CD4-positive, alpha-beta T cell (primary cell): Measurements from ENCODE around the gene CINP. TPM values are rescaled to one million over a fixed set of nuclear protein-coding genes. Genes with fewer than 3 reads are reported as not detected.
"Not testable (repeated sequence)": the region's sequence is repeated elsewhere in the genome, so short reads cannot be mapped to it uniquely, and the experiment has no call there.

Experiments
- ATAC-seq: fragments of 200-7000 bp; cut with Tn5 transposase; one replicate; pipeline ENCODE4 v1.10.0; 2022; ENCODE audit warnings: mild to moderate bottlenecking; ENCODE audit not compliant: poor library complexity
- CTCF ChIA-PET: fragments of 350-600 bp; sonication (Branson Sonifier 250); formaldehyde crosslinking; loops from one replicate; lab custom pipeline; 2021; ENCODE audit warnings: antibody characterized with exemption, inconsistent platforms; lab: Charles Lee
- POLR2A ChIA-PET: fragments of 350-600 bp; sonication (Branson Sonifier 250); formaldehyde crosslinking; loops from one replicate; lab custom pipeline; 2021; ENCODE audit warnings: antibody characterized with exemption, inconsistent platforms; lab: Charles Lee
- DNase-seq, 14 experiments: peaks; one replicate each; pipeline ENCODE4 v3.0.0-alpha.2; 2013 to 2020; ENCODE audit warnings: mixed read lengths in 2 of 14
- H3K27ac ChIP-seq, 2 donors: one replicate each; pipeline versions ENCODE4 v1.5.1 to v1.7.0; 2013; ENCODE audit warnings: low read length in 2 of 2, low read depth in 1 of 2, mild to moderate bottlenecking in 1 of 2
- H3K27me3 ChIP-seq, 2 experiments: 1 replicate in 1 of 2; 2 replicates in 1 of 2; pipeline versions ENCODE4 v1.6.1 to v1.7.0; 2013; ENCODE audit warnings: low read length in 2 of 2, control low read depth in 1 of 2, mild to moderate bottlenecking in 1 of 2, moderate library complexity in 1 of 2; ENCODE audit not compliant: insufficient read depth in 2 of 2, control insufficient read depth in 1 of 2
- H3K36me3 ChIP-seq: one replicate; pipeline ENCODE4 v1.6.1; 2013; ENCODE audit warnings: low read length, control low read depth; ENCODE audit not compliant: insufficient read depth
- H3K4me1 ChIP-seq: one replicate; pipeline ENCODE4 v1.6.1; 2013; ENCODE audit warnings: low read length, control low read depth; ENCODE audit not compliant: insufficient read depth
- H3K4me3 ChIP-seq: one replicate; pipeline ENCODE4 v1.5.1; 2013; ENCODE audit warnings: mild to moderate bottlenecking, low read length, moderate library complexity
- H3K9me3 ChIP-seq, 2 experiments: 1 replicate in 1 of 2; 2 replicates in 1 of 2; pipeline versions ENCODE4 v1.6.1 to v1.7.0; 2013; ENCODE audit warnings: low read length in 2 of 2, mild to moderate bottlenecking in 2 of 2, control low read depth in 1 of 2, moderate library complexity in 1 of 2; ENCODE audit not compliant: control insufficient read depth in 1 of 2, insufficient read depth in 1 of 2
- H3K27ac Mint-ChIP-seq: one replicate; pipeline ENCODE4 v1.8.0; 2020; ENCODE audit warnings: mixed read lengths
- H3K27me3 Mint-ChIP-seq: one replicate; pipeline ENCODE4 v1.8.0; 2021; ENCODE audit warnings: mixed read lengths
- H3K36me3 Mint-ChIP-seq: one replicate; pipeline ENCODE4 v1.8.0; 2021; ENCODE audit warnings: low read depth, mixed read lengths
- H3K4me1 Mint-ChIP-seq: one replicate; pipeline ENCODE4 v1.8.0; 2021; ENCODE audit warnings: low read depth, mixed read lengths
- H3K4me3 Mint-ChIP-seq: one replicate; pipeline ENCODE4 v1.8.0; 2020; ENCODE audit warnings: mild to moderate bottlenecking, mixed read lengths
- H3K9me3 Mint-ChIP-seq: one replicate; pipeline ENCODE4 v1.8.0; 2020; ENCODE audit warnings: mixed read lengths
- intact Hi-C, 2 experiments: fragments of 100-400 bp; cut with DNase I in 1 of 2; cut with micrococcal nuclease in 1 of 2; formaldehyde crosslinking; loops; one replicate each; pipeline versions ENCODE4 v1.15.1 to v1.9.0; 2023 to 2025; cut with DNase I, micrococcal nuclease
- total RNA-seq, 174 experiments: library from RNA in 2 of 174; stranded (reverse) in 2 of 174; gene quantifications; one replicate each; pipeline ENCODE4 v1.2.3 and lab custom pipeline; 2021 to 2026
- TF ChIP-seq, protein P1 (sequence below): fragments of 200-600 bp; IDR thresholded peaks from one replicate; pipeline ENCODE4 v1.8.0; 2022; ENCODE audit warnings: antibody characterized with exemption, mild to moderate bottlenecking

The CINP gene
- total RNA-seq, 2 experiments from 2014 or later: 12.6 to 14.5 TPM

GRCh38 chr14:102356280-102356679 is 6.4 kb downstream of the CINP start:
- peaks cover 11% of the 10 kb centered on the region for H3K4me1 Mint-ChIP-seq

DNA sequence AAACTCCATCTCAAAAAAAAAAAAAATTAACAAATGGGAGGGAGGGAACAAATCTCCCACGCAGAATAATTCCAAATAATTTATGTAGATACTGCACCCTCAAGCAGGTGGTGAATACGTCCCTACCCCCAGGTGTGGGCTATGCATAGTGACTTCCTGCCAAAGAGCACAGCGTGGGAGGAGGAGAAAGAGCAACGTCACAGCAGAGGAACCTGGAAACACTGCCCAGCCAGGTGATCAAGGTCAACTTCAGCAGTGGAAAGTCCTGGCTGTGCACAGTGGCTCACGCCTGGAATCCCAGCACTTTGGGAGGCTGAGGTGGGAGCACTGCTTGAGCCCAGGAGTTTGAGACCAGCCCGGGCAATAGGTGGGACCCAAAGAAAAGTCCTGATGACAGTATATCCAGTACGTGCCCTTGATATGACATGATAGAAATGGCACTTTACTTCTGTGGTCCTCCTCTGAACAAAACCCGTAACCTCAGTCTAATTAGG is 9.5 kb downstream of the CINP start:
- no peak for DNase-seq
- POLR2A ChIA-PET: no interaction called here
- H3K27ac Mint-ChIP-seq: no peak overlapping the region

More at GRCh38 chr14:102356280-102356679, 6.4 kb downstream of the CINP start:
- ChIA-PET CTCF (no interaction called here), POLR2A (interaction anchor here (0.6 kb wide), 1 partner anchor 14 kb away, joined by 4 read pairs; no protein-coding TSS in a partner anchor)
- Histone ChIP-seq H3K4me3 (no peak overlapping the region), H3K9me3 (no peaks in the 10 kb centered on the region), H3K27ac (no peak overlapping the region), H3K36me3 (peaks cover 72% of the 10 kb centered on the region), H3K27me3 (no peaks in the 10 kb centered on the region), H3K4me1 (peaks cover 7% of the 10 kb centered on the region)
- TF ChIP-seq, protein P1, sequence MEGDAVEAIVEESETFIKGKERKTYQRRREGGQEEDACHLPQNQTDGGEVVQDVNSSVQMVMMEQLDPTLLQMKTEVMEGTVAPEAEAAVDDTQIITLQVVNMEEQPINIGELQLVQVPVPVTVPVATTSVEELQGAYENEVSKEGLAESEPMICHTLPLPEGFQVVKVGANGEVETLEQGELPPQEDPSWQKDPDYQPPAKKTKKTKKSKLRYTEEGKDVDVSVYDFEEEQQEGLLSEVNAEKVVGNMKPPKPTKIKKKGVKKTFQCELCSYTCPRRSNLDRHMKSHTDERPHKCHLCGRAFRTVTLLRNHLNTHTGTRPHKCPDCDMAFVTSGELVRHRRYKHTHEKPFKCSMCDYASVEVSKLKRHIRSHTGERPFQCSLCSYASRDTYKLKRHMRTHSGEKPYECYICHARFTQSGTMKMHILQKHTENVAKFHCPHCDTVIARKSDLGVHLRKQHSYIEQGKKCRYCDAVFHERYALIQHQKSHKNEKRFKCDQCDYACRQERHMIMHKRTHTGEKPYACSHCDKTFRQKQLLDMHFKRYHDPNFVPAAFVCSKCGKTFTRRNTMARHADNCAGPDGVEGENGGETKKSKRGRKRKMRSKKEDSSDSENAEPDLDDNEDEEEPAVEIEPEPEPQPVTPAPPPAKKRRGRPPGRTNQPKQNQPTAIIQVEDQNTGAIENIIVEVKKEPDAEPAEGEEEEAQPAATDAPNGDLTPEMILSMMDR: no peak
- Mint-ChIP-seq H3K36me3 (peaks cover 78% of the 10 kb centered on the region), H3K9me3 (no peaks in the 10 kb centered on the region), H3K4me3 (no peak overlapping the region), H3K27ac (no peak overlapping the region), H3K27me3 (no peaks in the 10 kb centered on the region)
- no peak for DNase-seq
- intact Hi-C loops: loop anchor here in 1 of 2 experiments (2.0 kb wide), 1 partner anchor 27 kb away; no protein-coding TSS in a partner anchor
- ATAC-seq: no peak

DNA sequence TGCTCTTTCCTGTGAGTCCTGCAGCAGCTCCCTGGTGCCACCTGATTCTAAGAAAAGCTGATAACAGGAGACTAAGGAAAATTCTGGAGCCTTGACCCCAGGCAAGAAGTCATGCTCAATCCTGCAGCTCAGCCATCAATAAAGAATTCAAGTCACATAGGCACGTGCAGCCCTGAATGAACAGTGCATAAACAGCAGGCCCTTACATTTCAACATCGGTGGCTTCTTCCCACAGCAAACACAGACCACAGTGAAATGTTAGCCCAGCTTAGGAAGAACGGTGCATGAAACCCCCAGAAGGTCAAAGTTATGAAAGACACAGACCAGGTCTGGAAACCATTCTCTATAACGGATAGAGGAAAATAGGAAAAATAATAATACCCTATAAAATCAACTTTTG is 10.5 kb downstream of the CINP start:
- no peak overlapping the region for H3K27ac Mint-ChIP-seq
- Histone ChIP-seq H3K36me3 (peaks cover 84% of the 10 kb centered on the region), H3K27me3 (no peaks in the 10 kb centered on the region), H3K4me3 (no peak overlapping the region), H3K4me1 (no peaks in the 10 kb centered on the region), H3K27ac (no peak overlapping the region), H3K9me3 (no peaks in the 10 kb centered on the region)
- ChIA-PET CTCF (no interaction called here), POLR2A (interaction anchor here (1.3 kb wide), 1 partner anchor 35 kb away, joined by 5 read pairs; no protein-coding TSS in a partner anchor)
- TF ChIP-seq, protein P1: no peak
- H3K9me3 Mint-ChIP-seq: no peaks in the 10 kb centered on the region
- no peak for ATAC-seq
- intact Hi-C loops: no loop called here
- H3K4me3 Mint-ChIP-seq: no peak overlapping the region
- peaks cover 84% of the 10 kb centered on the region for H3K36me3 Mint-ChIP-seq
- peaks cover 4% of the 10 kb centered on the region for H3K4me1 Mint-ChIP-seq
- H3K27me3 Mint-ChIP-seq: no peaks in the 10 kb centered on the region
- no peak for DNase-seq

More for the DNA sequence above, 9.5 kb downstream of the CINP start:
- CTCF ChIA-PET: no interaction called here
- Histone ChIP-seq H3K36me3 (peaks cover 86% of the 10 kb centered on the region), H3K27me3 (no peaks in the 10 kb centered on the region), H3K9me3 (no peaks in the 10 kb centered on the region), H3K4me3 (no peak overlapping the region), H3K4me1 (no peaks in the 10 kb centered on the region), H3K27ac (no peak overlapping the region)
- TF ChIP-seq, protein P1: no peak
- peaks cover 84% of the 10 kb centered on the region for H3K36me3 Mint-ChIP-seq
- H3K4me3 Mint-ChIP-seq: no peak overlapping the region
- H3K9me3 Mint-ChIP-seq: no peaks in the 10 kb centered on the region
- peaks cover 4% of the 10 kb centered on the region for H3K4me1 Mint-ChIP-seq
- no peak for ATAC-seq
- no peaks in the 10 kb centered on the region for H3K27me3 Mint-ChIP-seq
- intact Hi-C loops: no loop called here

- H3K27me3 ChIP-seq, H3K4me1 Mint-ChIP-seq, DNase-seq, H3K27ac ChIP-seq, H3K4me3 ChIP-seq, H3K9me3 ChIP-seq, H3K4me1 ChIP-seq, ATAC-seq, H3K9me3 Mint-ChIP-seq, intact Hi-C loops, H3K4me3 Mint-ChIP-seq, H3K27ac Mint-ChIP-seq, H3K27me3 Mint-ChIP-seq, CTCF ChIA-PET: not testable (repeated sequence)
- POLR2A ChIA-PET: interaction anchor here (1.3 kb wide), 1 partner anchor 34 kb away, joined by 5 read pairs; no protein-coding TSS in a partner anchor
- H3K36me3 ChIP-seq: peaks cover 84% of the 10 kb centered on the region
- H3K36me3 Mint-ChIP-seq: peaks cover 84% of the 10 kb centered on the region
Observed at GRCh38 chr14:102351593-102351992, 11.1 kb downstream of the CINP start.
